NT2/D1 (cell line): ENCODE results near the gene UBAC2.

Experiments
- SUZ12 ChIP-seq: IDR thresholded peaks from 2 replicates; pipeline ENCODE4 v1.6.1; 2011; ENCODE audit not compliant: insufficient read length, insufficient read depth; ENCODE audit errors: extremely low read depth
- YY1 ChIP-seq: IDR thresholded peaks from 2 replicates; pipeline ENCODE4 v1.6.1; 2011; ENCODE audit not compliant: insufficient read length, insufficient read depth
- ZNF274 ChIP-seq: IDR thresholded peaks from 2 replicates; pipeline ENCODE4 v1.6.1; 2011; ENCODE audit warnings: mild to moderate bottlenecking, low read depth, low read length

DNA sequence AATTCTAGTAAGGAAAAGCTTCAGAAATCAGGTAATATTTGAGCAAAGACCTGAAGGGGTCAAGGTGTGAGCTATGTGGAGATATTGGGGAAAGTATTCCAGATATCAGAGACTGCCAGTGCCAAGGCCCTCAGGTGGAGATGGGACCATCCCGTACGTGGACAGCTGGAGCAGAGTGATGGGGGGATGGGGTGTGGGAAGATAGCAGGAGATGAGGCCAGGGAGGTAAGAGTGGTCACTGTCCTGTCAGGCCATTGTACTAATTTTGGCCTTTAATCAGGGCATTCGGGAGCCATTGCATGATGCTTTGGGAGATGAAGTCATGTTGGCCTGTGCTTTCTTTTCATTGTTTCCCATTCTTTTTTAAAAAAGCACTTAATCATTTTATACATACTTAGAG lies 70.6 kb downstream of the UBAC2 start:
- TF ChIP-seq YY1: no peak
- no peak for TF ChIP-seq ZNF274
- no peak for TF ChIP-seq SUZ12
